Sigmoid colon (tissue), 7 donors: ENCODE results near the gene HS3ST2. TPM values are rescaled to one million over a fixed set of nuclear protein-coding genes. Genes with fewer than 3 reads are reported as not detected.

Experiments
- DNase-seq: peaks from one replicate; pipeline ENCODE4 v3.0.0-alpha.2; 2019
- H3K27ac ChIP-seq, 4 donors: fragments of 200-600 bp; sonication (generic); one replicate each; pipeline ENCODE4 v1.5.1; 2016 to 2019; ENCODE audit warnings: mild to moderate bottlenecking in 1 of 4
- H3K27me3 ChIP-seq, 3 donors: fragments of 200-600 bp; sonication (generic); one replicate each; pipeline ENCODE4 v1.5.1; 2019; ENCODE audit warnings: mild to moderate bottlenecking in 1 of 3
- H3K36me3 ChIP-seq, 4 donors: fragments of 200-600 bp; sonication (generic); one replicate each; pipeline ENCODE4 v1.5.1; 2016 to 2019
- H3K4me1 ChIP-seq, 4 donors: fragments of 200-600 bp; sonication (generic); one replicate each; pipeline ENCODE4 v1.5.1; 2017 to 2019
- H3K4me3 ChIP-seq, 4 donors: fragments of 200-600 bp; sonication (generic); one replicate each; pipeline ENCODE4 v1.5.1; 2017 to 2019; ENCODE audit warnings: mild to moderate bottlenecking in 2 of 4, moderate library complexity in 1 of 4
- H3K9me3 ChIP-seq, 4 donors: fragments of 200-600 bp in 3 of 4; sonication (generic) in 3 of 4; one replicate each; pipeline versions ENCODE4 v1.5.1 to v1.6.1; 2013 to 2019
- EP300 ChIP-seq, 4 donors: sonication (generic); formaldehyde crosslinking; IDR thresholded peaks; one replicate each; pipeline ENCODE4 v1.6.1; 2017; ENCODE audit warnings: antibody characterized with exemption in 4 of 4
- POLR2A ChIP-seq, 2 donors: fragments of 450-650 bp; IDR thresholded peaks; one replicate each; pipeline ENCODE4 v1.6.1; 2016; ENCODE audit warnings: antibody characterized with exemption in 2 of 2, mild to moderate bottlenecking in 2 of 2, moderate library complexity in 2 of 2
- POLR2AphosphoS5 ChIP-seq, 4 donors: sonication (generic); formaldehyde crosslinking; IDR thresholded peaks; one replicate each; pipeline ENCODE4 v1.6.1; 2017; ENCODE audit warnings: antibody characterized with exemption in 4 of 4
- WGBS, 2 donors: extraction: QIAGEN DNeasy Blood & Tissue Kit; methylation state at CpG; one replicate each; pipeline ENCODE4 v1.1.7; 2013; 5-methylcytosine and 5-hydroxymethylcytosine counted together
- intact Hi-C: fragments of 100-400 bp; cut with DNase I; formaldehyde crosslinking; loops from one replicate; pipeline ENCODE4 v1.15.1; 2023
- polyA plus RNA-seq, 3 donors: library from polyadenylated mRNA; stranded (reverse); fragments of 200-250 nt; gene quantifications; one replicate each; pipeline ENCODE4 v1.2.3, GENCODE V29; 2013
- total RNA-seq, 4 donors: library from RNA; depleted of rRNA; stranded (reverse); fragments of >200 nt; gene quantifications; one replicate each; pipeline ENCODE4 v1.1.0, GENCODE V29; 2016
- TF ChIP-seq, protein P1 (sequence below), 4 experiments: fragments of 450-650 bp in 3 of 4; fragments of 200-600 bp in 1 of 4; IDR thresholded peaks; one replicate each; pipeline ENCODE4 v1.5.1; 2016 to 2019; ENCODE audit warnings: antibody characterized with exemption in 4 of 4, mild to moderate bottlenecking in 3 of 4, moderate library complexity in 2 of 4
- donor health status: healthy with polysubstance abuse.
- donor health status: Bipolar disorder and iron deficiency.
- donor health status: healthy.

Gene HS3ST2
- total and polyA plus RNA-seq, 7 donors: 0.20 to 1.8 (median 0.62) TPM; not detected in 1

DNA sequence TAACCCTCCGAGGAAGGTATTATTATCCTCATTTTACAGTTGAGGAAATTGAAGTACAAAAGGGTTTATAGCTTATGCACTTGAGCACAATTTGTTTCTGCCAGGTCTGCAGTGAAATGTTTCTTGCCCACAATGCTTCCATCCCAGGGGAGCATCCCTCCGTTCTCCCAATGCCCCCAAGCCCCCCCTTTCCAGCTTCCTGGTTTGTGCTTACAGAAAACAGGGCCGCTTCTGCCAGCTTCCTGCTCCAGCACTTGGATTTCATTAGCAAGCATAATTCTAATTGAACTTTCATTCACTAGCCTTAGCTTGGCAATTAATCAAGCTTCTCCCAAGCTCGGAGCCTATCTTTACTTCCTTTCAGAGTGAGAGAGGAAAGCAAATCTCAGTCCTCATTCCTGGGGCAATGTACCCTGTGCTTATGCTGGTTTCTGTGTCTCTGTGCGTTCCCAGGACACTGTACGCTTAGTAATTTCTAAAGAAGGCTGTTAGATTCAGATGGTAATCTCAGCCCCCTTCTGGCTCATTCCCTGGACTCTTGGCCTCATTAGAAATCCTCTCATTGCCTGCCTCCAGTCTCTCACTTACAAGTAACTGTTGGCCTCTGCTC lies 141.6 kb downstream of the HS3ST2 start:
- peak overlapping the region in 1 of 4 donors; percentile 0 for H3K27ac ChIP-seq
- intact Hi-C loops: no loop called here
- H3K9me3 ChIP-seq: no peaks in the 10 kb centered on the region
- no peak overlapping the region for H3K4me3 ChIP-seq
- WGBS, 2 donors: 54 to 56% methylated on average over 6 of the region's 6 CpGs
- DNase-seq: no peak
- H3K4me1 ChIP-seq: no peaks in the 10 kb centered on the region
- peaks cover 0 to under 1% (median 0%) of the 10 kb centered on the region in 3 donors for H3K27me3 ChIP-seq
- H3K36me3 ChIP-seq: no peaks in the 10 kb centered on the region
- TF ChIP-seq POLR2A (IDR thresholded peaks at IDR 0.05) (no peak), EP300 (IDR thresholded peaks at IDR 0.05) (no peak), POLR2AphosphoS5 (IDR thresholded peaks at IDR 0.05) (no peak)
- TF ChIP-seq, protein P1, sequence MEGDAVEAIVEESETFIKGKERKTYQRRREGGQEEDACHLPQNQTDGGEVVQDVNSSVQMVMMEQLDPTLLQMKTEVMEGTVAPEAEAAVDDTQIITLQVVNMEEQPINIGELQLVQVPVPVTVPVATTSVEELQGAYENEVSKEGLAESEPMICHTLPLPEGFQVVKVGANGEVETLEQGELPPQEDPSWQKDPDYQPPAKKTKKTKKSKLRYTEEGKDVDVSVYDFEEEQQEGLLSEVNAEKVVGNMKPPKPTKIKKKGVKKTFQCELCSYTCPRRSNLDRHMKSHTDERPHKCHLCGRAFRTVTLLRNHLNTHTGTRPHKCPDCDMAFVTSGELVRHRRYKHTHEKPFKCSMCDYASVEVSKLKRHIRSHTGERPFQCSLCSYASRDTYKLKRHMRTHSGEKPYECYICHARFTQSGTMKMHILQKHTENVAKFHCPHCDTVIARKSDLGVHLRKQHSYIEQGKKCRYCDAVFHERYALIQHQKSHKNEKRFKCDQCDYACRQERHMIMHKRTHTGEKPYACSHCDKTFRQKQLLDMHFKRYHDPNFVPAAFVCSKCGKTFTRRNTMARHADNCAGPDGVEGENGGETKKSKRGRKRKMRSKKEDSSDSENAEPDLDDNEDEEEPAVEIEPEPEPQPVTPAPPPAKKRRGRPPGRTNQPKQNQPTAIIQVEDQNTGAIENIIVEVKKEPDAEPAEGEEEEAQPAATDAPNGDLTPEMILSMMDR (IDR thresholded peaks at IDR 0.05): no peak

GRCh38 chr16:22961206-22961605 lies 147.2 kb downstream of the HS3ST2 start:
- WGBS, 2 donors: 44 to 59% methylated on average over 4 of the region's 4 CpGs
- no peaks in the 10 kb centered on the region for H3K4me1 ChIP-seq
- intact Hi-C loops: no loop called here
- DNase-seq: no peak
- H3K4me3 ChIP-seq: no peak overlapping the region
- no peak overlapping the region for H3K27ac ChIP-seq
- H3K9me3 ChIP-seq: no peaks in the 10 kb centered on the region
- H3K27me3 ChIP-seq: no peaks in the 10 kb centered on the region
- no peak for TF ChIP-seq EP300 (IDR thresholded peaks at IDR 0.05)
- no peak for TF ChIP-seq POLR2AphosphoS5 (IDR thresholded peaks at IDR 0.05)
- TF ChIP-seq POLR2A (IDR thresholded peaks at IDR 0.05): no peak
- TF ChIP-seq, protein P1 (IDR thresholded peaks at IDR 0.05): no peak
- H3K36me3 ChIP-seq: no peaks in the 10 kb centered on the region

DNA sequence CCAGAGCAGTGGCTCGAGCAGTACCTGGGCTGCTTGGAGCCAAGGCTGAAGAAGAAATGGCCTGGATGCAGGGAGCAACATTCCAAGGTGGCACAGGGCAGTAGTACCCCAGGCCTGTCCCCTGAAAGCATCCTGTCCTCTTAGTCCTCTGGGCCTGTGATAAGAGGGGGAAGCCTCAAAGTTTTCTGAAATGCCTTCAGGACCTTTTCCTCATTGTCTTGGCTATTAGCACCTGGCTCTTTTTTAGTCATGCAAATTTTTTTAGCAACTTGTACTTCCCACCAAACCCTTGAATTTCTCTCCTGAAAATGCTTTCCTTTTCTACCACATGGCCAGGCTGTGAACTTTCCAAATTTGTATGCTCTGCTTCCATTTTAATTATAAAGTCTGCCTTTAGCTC lies 148.9 kb downstream of the HS3ST2 start:
- Histone ChIP-seq H3K27me3 (no peaks in the 10 kb centered on the region), H3K4me3 (no peak overlapping the region)

More for the DNA sequence above, 148.9 kb downstream of the HS3ST2 start:
- DNase-seq: no peak
- Histone ChIP-seq H3K27ac (no peak overlapping the region), H3K9me3 (no peaks in the 10 kb centered on the region), H3K36me3 (no peaks in the 10 kb centered on the region), H3K4me1 (no peaks in the 10 kb centered on the region)
- TF ChIP-seq POLR2A (IDR thresholded peaks at IDR 0.05) (no peak), EP300 (IDR thresholded peaks at IDR 0.05) (no peak), POLR2AphosphoS5 (IDR thresholded peaks at IDR 0.05) (no peak)
- TF ChIP-seq, protein P1 (IDR thresholded peaks at IDR 0.05): no peak
- WGBS, 2 donors: 40 to 41% methylated on average over 1 of the region's 1 CpG
- intact Hi-C loops: no loop called here
